ENCODE results near the gene CDH1. TPM values are rescaled to one million over a fixed set of nuclear protein-coding genes. Genes with fewer than 3 reads are reported as not detected.
A peak's percentile ranks its signal among the peaks of the same experiment; 100 is the strongest.

The CDH1 gene
- total RNA-seq, 2 experiments from 2014 or later: 1.7 to 2.7 TPM

GRCh38 chr16:68768771-68769170 lies 31.7 kb downstream of the CDH1 start:
- H3K27ac Mint-ChIP-seq: no peak overlapping the region
- DNase-seq: no peak
- H3K4me3 Mint-ChIP-seq: no peak overlapping the region
- no peaks in the 10 kb centered on the region for H3K9me3 Mint-ChIP-seq
- peaks cover 15% of the 10 kb centered on the region for H3K4me1 Mint-ChIP-seq (ENCODE audit: low read depth)
- intact Hi-C loops (cut with micrococcal nuclease): no loop called here
- H3K27me3 Mint-ChIP-seq (ENCODE audit: low read depth): no peaks in the 10 kb centered on the region
- CTCF ChIA-PET: interaction anchor here (0.6 to 0.8 kb wide), 2 partner anchors 12 to 19 kb away, joined by 3 read pairs; no protein-coding TSS in a partner anchor
- H3K36me3 Mint-ChIP-seq (ENCODE audit: low read depth): no peaks in the 10 kb centered on the region

DNA sequence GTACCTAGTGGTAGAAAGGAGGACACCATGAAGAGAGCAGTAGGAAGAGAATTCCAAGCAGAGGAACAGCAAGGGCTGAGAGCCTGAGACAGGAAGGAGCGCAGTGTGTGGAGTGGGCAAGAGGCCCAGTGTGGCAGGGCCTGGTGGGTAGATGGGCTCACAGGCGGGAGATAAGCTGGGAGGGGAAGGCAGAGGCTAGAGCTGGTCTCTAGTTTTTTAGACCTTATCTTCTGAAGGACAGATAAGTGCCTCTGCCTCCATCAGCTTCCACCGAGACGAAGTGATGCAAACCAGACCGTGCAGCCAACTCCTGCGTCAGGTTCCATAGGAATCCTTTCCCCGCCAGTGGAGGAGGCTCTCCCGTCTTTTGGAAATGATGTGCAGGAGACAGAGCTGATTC lies 33.6 kb downstream of the CDH1 start:
- Mint-ChIP-seq H3K9me3 (no peaks in the 10 kb centered on the region), H3K36me3 (ENCODE audit: low read depth) (no peaks in the 10 kb centered on the region), H3K4me3 (no peak overlapping the region), H3K27me3 (ENCODE audit: low read depth) (no peaks in the 10 kb centered on the region), H3K27ac (no peak overlapping the region), H3K4me1 (ENCODE audit: low read depth) (peaks cover 2% of the 10 kb centered on the region)
- no peak for DNase-seq
- intact Hi-C loops (cut with micrococcal nuclease): no loop called here
- CTCF ChIA-PET: no interaction called here

DNA sequence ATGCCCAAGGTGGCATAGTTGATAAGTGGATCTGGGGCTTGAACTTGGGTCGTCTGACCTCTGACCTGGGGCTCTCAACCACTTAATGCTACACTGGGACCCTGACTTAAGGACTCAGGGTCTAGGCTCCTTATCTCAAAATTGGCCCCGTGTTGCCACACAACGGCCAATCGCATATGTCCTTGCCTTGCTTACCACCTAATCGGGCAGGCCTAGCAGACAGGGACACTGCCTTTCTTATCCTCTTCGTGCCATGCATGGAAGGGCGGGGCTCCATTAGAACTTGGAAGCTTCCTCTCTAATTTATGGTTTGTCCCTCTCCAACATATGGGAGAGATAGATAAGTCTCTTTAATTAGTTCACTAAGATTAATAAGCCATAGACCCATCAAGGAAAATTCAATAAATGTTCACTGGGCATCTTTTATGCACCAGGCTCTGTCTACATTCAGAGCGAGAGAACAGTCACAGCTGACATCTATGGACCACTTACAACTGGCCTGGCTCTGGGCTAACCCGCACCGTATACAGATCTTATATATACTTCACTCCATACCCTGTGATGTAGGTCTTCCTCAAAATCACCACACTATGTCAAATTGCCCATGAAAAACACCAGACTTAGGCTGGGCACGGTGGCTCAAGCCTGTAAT lies 35.1 kb downstream of the CDH1 start:
- CTCF ChIA-PET: interaction anchor here (0.6 kb wide), 1 partner anchor 60 kb away, joined by 4 read pairs; no protein-coding TSS in a partner anchor
- Mint-ChIP-seq H3K9me3 (no peaks in the 10 kb centered on the region), H3K36me3 (ENCODE audit: low read depth) (no peaks in the 10 kb centered on the region), H3K4me1 (ENCODE audit: low read depth) (peaks cover 5% of the 10 kb centered on the region), H3K27me3 (ENCODE audit: low read depth) (no peaks in the 10 kb centered on the region), H3K4me3 (no peak overlapping the region), H3K27ac (no peak overlapping the region)
- intact Hi-C loops (cut with micrococcal nuclease): no loop called here
- no peak for DNase-seq

DNA sequence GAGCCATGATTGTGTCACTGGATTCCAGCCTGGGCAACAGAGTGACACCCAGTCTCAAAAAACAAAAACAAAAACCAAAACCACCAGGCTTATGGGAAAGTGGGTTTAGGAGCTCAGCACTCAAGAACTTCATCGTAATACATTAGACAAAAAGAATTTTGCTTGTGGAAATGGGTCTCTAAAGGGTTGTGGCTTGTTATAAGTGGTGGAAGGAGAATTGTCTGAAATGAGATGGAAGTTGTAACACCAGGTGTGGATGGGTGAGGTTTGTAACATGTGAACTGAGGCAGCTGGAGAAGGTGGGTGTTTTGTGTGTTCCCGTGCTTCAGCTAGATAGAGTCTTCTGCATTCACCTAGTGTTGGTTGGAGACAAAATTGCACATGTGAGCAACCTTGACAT lies 35.8 kb downstream of the CDH1 start:
- Mint-ChIP-seq H3K36me3 (ENCODE audit: low read depth) (no peaks in the 10 kb centered on the region), H3K4me1 (ENCODE audit: low read depth) (peaks cover 5% of the 10 kb centered on the region), H3K27ac (no peak overlapping the region), H3K4me3 (no peak overlapping the region), H3K27me3 (ENCODE audit: low read depth) (no peaks in the 10 kb centered on the region), H3K9me3 (no peaks in the 10 kb centered on the region)
- CTCF ChIA-PET: interaction anchor here (0.6 kb wide), 1 partner anchor 61 kb away, joined by 4 read pairs; no protein-coding TSS in a partner anchor
- intact Hi-C loops (cut with micrococcal nuclease): no loop called here
- no peak for DNase-seq

- H3K27ac Mint-ChIP-seq: no peak overlapping the region
- intact Hi-C loops (cut with micrococcal nuclease): no loop called here
Measured at GRCh38 chr16:68774982-68775634, 38.0 kb downstream of the CDH1 start.

GRCh38 chr16:68776821-68777485 lies 39.9 kb downstream of the CDH1 start:
- H3K27ac Mint-ChIP-seq: no peak overlapping the region
- H3K36me3 Mint-ChIP-seq (ENCODE audit: low read depth): no peaks in the 10 kb centered on the region
- H3K4me3 Mint-ChIP-seq: no peak overlapping the region
- CTCF ChIA-PET: interaction anchor here (2.6 kb wide), 1 partner anchor 20 kb away, joined by 7 read pairs; no protein-coding TSS in a partner anchor
- no peaks in the 10 kb centered on the region for H3K9me3 Mint-ChIP-seq
- H3K27me3 Mint-ChIP-seq (ENCODE audit: low read depth): peaks cover 3% of the 10 kb centered on the region
- peak; percentile 18 for DNase-seq
- peaks cover 5% of the 10 kb centered on the region for H3K4me1 Mint-ChIP-seq (ENCODE audit: low read depth)
- intact Hi-C loops (cut with micrococcal nuclease): no loop called here

More at GRCh38 chr16:68774982-68775634, 38.0 kb downstream of the CDH1 start:
- CTCF ChIA-PET: interaction anchor here (1.0 to 2.6 kb wide), 2 partner anchors 18 to 185 kb away, joined by 4 to 7 read pairs; no protein-coding TSS in a partner anchor
- no peak for DNase-seq
- Mint-ChIP-seq H3K4me1 (ENCODE audit: low read depth) (peaks cover 5% of the 10 kb centered on the region), H3K36me3 (ENCODE audit: low read depth) (no peaks in the 10 kb centered on the region), H3K4me3 (no peak overlapping the region), H3K27me3 (ENCODE audit: low read depth) (no peaks in the 10 kb centered on the region), H3K9me3 (no peaks in the 10 kb centered on the region)

DNA sequence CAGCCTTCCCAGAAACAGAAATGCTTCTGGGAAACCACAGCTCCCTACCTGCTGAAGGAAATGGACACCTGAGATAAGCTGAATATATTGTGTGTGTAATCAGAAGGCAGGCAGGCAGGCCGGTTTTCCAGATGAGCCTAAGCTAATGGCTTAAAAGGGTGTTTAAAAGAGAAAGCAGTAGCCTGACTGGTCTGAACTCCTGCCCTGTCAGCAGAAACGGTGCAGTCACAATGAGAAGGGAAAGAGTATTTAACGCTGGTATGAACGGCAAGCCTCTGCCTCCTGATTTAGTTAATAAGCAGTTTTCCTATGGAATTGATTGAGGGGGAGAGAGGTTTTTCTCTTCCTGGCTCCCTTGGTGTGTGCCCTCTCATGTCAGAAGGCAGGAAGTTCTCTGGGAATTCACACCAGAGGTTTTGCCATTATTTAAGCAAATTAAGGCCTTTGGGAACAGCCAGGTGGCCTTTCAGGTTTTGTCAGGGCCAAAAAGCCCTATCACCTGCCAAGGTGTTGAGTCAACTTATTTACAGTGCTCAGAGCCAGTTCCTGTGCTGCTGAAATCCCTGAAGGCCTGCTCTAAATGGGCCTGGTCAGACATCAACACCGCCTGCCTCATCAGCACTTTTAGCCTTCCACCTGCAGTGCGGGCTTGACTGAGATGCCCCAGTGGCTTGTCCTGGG lies 41.6 kb downstream of the CDH1 start:
- peaks cover 8% of the 10 kb centered on the region for H3K4me1 Mint-ChIP-seq (ENCODE audit: low read depth)
- H3K27ac Mint-ChIP-seq: no peak overlapping the region
- intact Hi-C loops (cut with micrococcal nuclease): no loop called here
- no peaks in the 10 kb centered on the region for H3K9me3 Mint-ChIP-seq
- DNase-seq: no peak
- CTCF ChIA-PET: interaction anchor here (0.5 kb wide), 1 partner anchor 68 kb away, joined by 3 read pairs; no protein-coding TSS in a partner anchor
- peaks cover 3% of the 10 kb centered on the region for H3K27me3 Mint-ChIP-seq (ENCODE audit: low read depth)
- no peak overlapping the region for H3K4me3 Mint-ChIP-seq
- H3K36me3 Mint-ChIP-seq (ENCODE audit: low read depth): no peaks in the 10 kb centered on the region

GRCh38 chr16:68779891-68780290 lies 42.8 kb downstream of the CDH1 start:
- CTCF ChIA-PET: no interaction called here
- Mint-ChIP-seq H3K27ac (no peak overlapping the region), H3K9me3 (no peaks in the 10 kb centered on the region), H3K4me1 (ENCODE audit: low read depth) (peaks cover 8% of the 10 kb centered on the region), H3K36me3 (ENCODE audit: low read depth) (no peaks in the 10 kb centered on the region), H3K4me3 (no peak overlapping the region), H3K27me3 (ENCODE audit: low read depth) (peaks cover 3% of the 10 kb centered on the region)
- no peak for DNase-seq
- intact Hi-C loops (cut with micrococcal nuclease): no loop called here

DNA sequence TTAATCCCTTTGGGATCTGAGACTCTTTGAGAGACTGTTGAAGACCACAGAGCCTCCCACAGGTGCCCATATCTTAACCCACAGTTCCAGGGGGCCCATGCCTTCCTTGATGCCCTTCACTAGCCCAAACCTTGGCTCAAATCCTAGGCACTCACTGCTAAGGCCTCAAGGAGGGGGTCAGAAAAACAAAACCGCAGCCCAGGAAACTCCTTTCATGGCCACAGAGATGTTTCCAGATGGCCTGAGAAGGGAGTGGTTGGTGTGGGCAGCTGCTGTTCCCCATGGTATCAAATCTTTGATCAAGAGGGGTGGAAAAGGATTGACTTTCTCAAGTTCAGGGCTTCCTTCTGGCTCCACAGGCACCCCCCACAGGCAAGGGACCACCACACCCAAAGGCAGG lies 44.7 kb downstream of the CDH1 start:
- no peaks in the 10 kb centered on the region for H3K9me3 Mint-ChIP-seq
- peaks cover 6% of the 10 kb centered on the region for H3K4me1 Mint-ChIP-seq (ENCODE audit: low read depth)
- CTCF ChIA-PET: no interaction called here
- intact Hi-C loops (cut with micrococcal nuclease): no loop called here
- no peak overlapping the region for H3K4me3 Mint-ChIP-seq
- peaks cover 3% of the 10 kb centered on the region for H3K27me3 Mint-ChIP-seq (ENCODE audit: low read depth)
- no peak for DNase-seq
- H3K27ac Mint-ChIP-seq: no peak overlapping the region
- H3K36me3 Mint-ChIP-seq (ENCODE audit: low read depth): no peaks in the 10 kb centered on the region

DNA sequence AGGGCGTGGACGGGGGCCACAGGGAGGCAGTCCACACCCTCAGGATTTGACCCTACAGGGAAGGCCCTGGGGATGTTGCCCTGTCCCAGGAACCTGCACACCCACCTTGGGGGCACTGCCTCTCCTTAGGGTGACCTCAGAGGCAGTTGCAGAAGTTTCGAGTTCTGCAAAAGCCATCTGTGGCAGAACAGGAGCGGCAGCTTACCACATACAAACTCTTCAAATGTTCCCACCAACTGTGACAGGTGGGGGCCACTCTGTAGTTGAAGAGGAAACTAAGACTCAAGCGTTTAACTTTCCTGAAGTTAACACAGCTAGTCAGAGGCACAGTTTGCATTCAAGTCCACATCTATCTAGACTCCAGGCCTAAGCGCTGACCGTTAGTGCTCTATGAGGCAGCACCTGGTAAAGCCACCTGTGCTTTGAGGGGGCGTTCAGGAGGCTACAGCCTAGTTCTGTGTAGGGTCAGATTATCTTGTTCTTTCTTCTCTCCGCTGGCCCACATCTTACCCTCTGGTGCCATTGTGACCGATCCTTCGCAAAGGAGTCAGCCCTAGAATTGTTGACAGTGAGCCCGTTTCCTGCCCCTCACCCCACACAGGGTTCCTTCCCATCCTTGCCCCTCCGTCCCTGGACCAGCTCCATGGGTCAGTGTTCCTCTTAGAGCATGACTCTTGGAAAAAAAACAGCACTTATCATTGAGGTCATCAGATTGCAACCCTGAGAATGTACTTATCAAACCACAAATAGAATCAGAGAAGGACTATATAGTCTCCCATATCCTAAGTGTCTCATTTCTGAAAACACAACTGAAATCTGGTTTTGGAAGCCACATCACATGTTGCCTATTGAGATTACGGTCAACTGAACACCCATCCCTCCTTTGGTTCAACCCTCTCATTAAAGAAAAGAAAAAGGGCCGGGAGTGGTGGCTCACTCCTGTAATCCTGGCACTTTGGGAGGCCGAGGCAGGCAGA lies 45.4 kb downstream of the CDH1 start:
- peaks cover 3% of the 10 kb centered on the region for H3K4me1 Mint-ChIP-seq (ENCODE audit: low read depth)
- no peak overlapping the region for H3K4me3 Mint-ChIP-seq
- H3K9me3 Mint-ChIP-seq: no peaks in the 10 kb centered on the region
- no peak for DNase-seq
- CTCF ChIA-PET: interaction anchor here (1.1 kb wide), 1 partner anchor 262 kb away, joined by 3 read pairs; no protein-coding TSS in a partner anchor
- H3K27me3 Mint-ChIP-seq (ENCODE audit: low read depth): peaks cover 3% of the 10 kb centered on the region
- H3K27ac Mint-ChIP-seq: no peak overlapping the region
- H3K36me3 Mint-ChIP-seq (ENCODE audit: low read depth): no peaks in the 10 kb centered on the region
- intact Hi-C loops (cut with micrococcal nuclease): no loop called here

DNA sequence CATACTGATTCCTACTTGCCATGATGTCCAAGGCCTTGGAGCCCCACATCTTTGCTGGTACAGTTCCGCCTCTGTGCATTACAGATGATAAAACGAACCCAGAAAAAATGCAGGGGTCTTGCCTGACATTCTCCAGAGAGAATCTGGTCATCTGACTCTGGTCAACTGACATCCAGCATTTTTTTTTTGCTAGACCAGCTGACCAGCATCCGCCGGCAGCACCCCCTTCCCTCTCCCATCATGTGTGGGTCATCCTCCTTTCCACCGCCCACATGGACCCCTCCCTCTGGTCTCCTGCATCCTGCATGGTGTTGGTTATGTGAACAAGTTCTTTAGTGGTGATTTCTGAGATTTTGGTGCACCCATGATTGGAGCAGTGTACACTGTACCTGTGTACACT lies 47.1 kb downstream of the CDH1 start:
- peaks cover 3% of the 10 kb centered on the region for H3K4me1 Mint-ChIP-seq (ENCODE audit: low read depth)
- no peaks in the 10 kb centered on the region for H3K9me3 Mint-ChIP-seq
- H3K4me3 Mint-ChIP-seq: no peak overlapping the region
- H3K27ac Mint-ChIP-seq: no peak overlapping the region
- H3K27me3 Mint-ChIP-seq (ENCODE audit: low read depth): peaks cover 3% of the 10 kb centered on the region
- CTCF ChIA-PET: interaction anchor here (0.6 kb wide), 1 partner anchor 108 kb away, joined by 3 read pairs; no protein-coding TSS in a partner anchor
- intact Hi-C loops (cut with micrococcal nuclease): no loop called here
- H3K36me3 Mint-ChIP-seq (ENCODE audit: low read depth): no peaks in the 10 kb centered on the region
- no peak for DNase-seq

All from activated naive CD4-positive, alpha-beta T cell treated with anti-CD3 and anti-CD28 coated beads for 36 hours (primary cell).